Epithelial cell of proximal tubule (primary cell): ENCODE data around the gene TP53I11. TPM values are rescaled to one million over a fixed set of nuclear protein-coding genes. Genes with fewer than 3 reads are reported as not detected.

Source experiments
- DNase-seq: peaks from one replicate; pipeline ENCODE4 v3.0.0-alpha.2; 2011; ENCODE audit warnings: low read depth
- H3K4me3 ChIP-seq: 2 replicates; pipeline ENCODE4 v1.5.1; 2011; ENCODE audit warnings: low read depth, mild to moderate bottlenecking, low read length
- CTCF ChIP-seq: conservative IDR thresholded peaks from 2 replicates; pipeline ENCODE4 v1.5.1; 2012; ENCODE audit warnings: low read depth, mild to moderate bottlenecking, low read length
- total RNA-seq: library from RNA; depleted of rRNA; stranded (reverse); fragments of >200 nt; gene quantifications from 2 replicates; pipeline ENCODE4 v1.2.3, GENCODE V29; 2015

TP53I11 gene
- total RNA-seq, 1 donor from 2014 or later: 34.4 TPM

- H3K4me3 ChIP-seq: peak overlapping the region; percentile 45
- TF ChIP-seq CTCF: no peak
- DNase-seq: no peak
These were observed 555 bp downstream of the TP53I11 start for GRCh38 chr11:44950031-44950624.

GRCh38 chr11:44949160-44950030 is 1.3 kb downstream of the TP53I11 start:
- DNase-seq: no peak
- H3K4me3 ChIP-seq: peak overlapping the region; percentile 45
- peak; percentile 38 for TF ChIP-seq CTCF

- TF ChIP-seq CTCF: no peak
- no peak for DNase-seq
These were observed 2.5 kb downstream of the TP53I11 start for GRCh38 chr11:44948155-44948554.

GRCh38 chr11:44947114-44947513 is 3.6 kb downstream of the TP53I11 start:
- TF ChIP-seq CTCF: no peak
- H3K4me3 ChIP-seq: no peak overlapping the region
- DNase-seq: no peak

More at GRCh38 chr11:44948155-44948554, 2.5 kb downstream of the TP53I11 start:
- no peak overlapping the region for H3K4me3 ChIP-seq

- no peak for DNase-seq
- no peak for TF ChIP-seq CTCF
- no peak overlapping the region for H3K4me3 ChIP-seq
These were observed 4.4 kb downstream of the TP53I11 start for GRCh38 chr11:44946263-44946662.

- no peak for TF ChIP-seq CTCF
- H3K4me3 ChIP-seq: no peak overlapping the region
- no peak for DNase-seq
These were observed 5.0 kb downstream of the TP53I11 start for GRCh38 chr11:44945666-44946065.

GRCh38 chr11:44944853-44945235 is 5.8 kb downstream of the TP53I11 start:
- TF ChIP-seq CTCF: no peak
- DNase-seq: no peak
- no peak overlapping the region for H3K4me3 ChIP-seq
